Measurements from ENCODE around the gene PDE4D. TPM values are rescaled to one million over a fixed set of nuclear protein-coding genes. Genes with fewer than 3 reads are reported as not detected.

PDE4D gene
- total and polyA plus RNA-seq, 2 donors (not counting 3 experiments of a cell fraction or from before 2014, with no cell fraction given): 34.5 to 51.2 TPM

- H3K4me1 ChIP-seq (ENCODE audit: control insufficient read depth, extremely low read depth, insufficient read depth, low read length): peaks cover 7% of the 10 kb centered on the region
- H4K20me1 ChIP-seq (replicated peaks; ENCODE audit: control insufficient read depth, extremely low read depth, insufficient read depth, low read length): no peaks in the 10 kb centered on the region
- no peak overlapping the region for H3K4me3 ChIP-seq (replicated peaks in 1 of 3; ENCODE audit: insufficient read depth in 1 of 3, low read depth in 1 of 3, low read length in 3 of 3)
- H3K9ac ChIP-seq (replicated peaks; ENCODE audit: extremely low read depth, insufficient read depth, low read length): no peak overlapping the region
- no peak for DNase-seq (ENCODE audit: low read depth, low spot score)
- intact Hi-C loops (cut with micrococcal nuclease): no loop called here
- ChIA-PET POLR2A (no interaction called here), CTCF (interaction anchor here (1.1 to 1.3 kb wide), 2 partner anchors 24 to 28 kb away, joined by 3 to 5 read pairs; no protein-coding TSS in a partner anchor)
- TF ChIP-seq MYC (IDR thresholded peaks at IDR 0.05; ENCODE audit: low read depth, low read length): no peak
- no TSS peak for BruUV-seq (replicated peaks)
- no peak for FAIRE-seq
- H3K27me3 ChIP-seq (ENCODE audit: control insufficient read depth in 2 of 2, insufficient read depth in 2 of 2, low read length in 2 of 2): peaks cover 3 to 9% of the 10 kb centered on the region in 2 experiments
- H3K4me2 ChIP-seq (ENCODE audit: insufficient read depth, low read length): no peak overlapping the region
- dilution Hi-C loops (cut with MboI; ENCODE audit: extremely low pct_ligation_motif_present, low sequenced_read_pairs): no loop called here
- no peaks in the 10 kb centered on the region for H3K9me1 ChIP-seq (replicated peaks; ENCODE audit: control insufficient read depth, extremely low read depth, insufficient read depth, low read length)
- H3K36me3 ChIP-seq (ENCODE audit: control insufficient read depth in 2 of 2, extremely low read depth in 1 of 2, insufficient read depth in 2 of 2, low read length in 2 of 2): no peaks in the 10 kb centered on the region
- no peak overlapping the region for H2AFZ ChIP-seq (ENCODE audit: low read depth, low read length)
- H3K79me2 ChIP-seq (ENCODE audit: control insufficient read depth, insufficient read depth, low read length): no peaks in the 10 kb centered on the region
- no peaks in the 10 kb centered on the region for H3K9me3 ChIP-seq (replicated peaks; ENCODE audit: control insufficient read depth, insufficient read depth, low read length)
- no peak overlapping the region for H3K27ac ChIP-seq (ENCODE audit: insufficient read depth, low read depth, low read length)
These were observed 973.7 kb downstream of the PDE4D start for GRCh38 chr5:58919833-58920232.

MicroRNA genes within 50 kb of the gene (microRNA counts, 767-probe panel; counts per million panel counts)
- microRNA hsa-miR-582-3p (723 counts per million, percentile 96 among the panel's probes with 10 or more counts), microRNA hsa-miR-582-5p (723 counts per million, percentile 96 among the panel's probes with 10 or more counts)

Small RNA genes lying within 50 kb of the gene (microRNA-seq; reads per million reads assigned to microRNA genes)
- 28.8 reads per million, percentile 39 among the genes with 10 or more reads in this experiment for gene MIR582 (ENCODE audit: borderline number of aligned reads, borderline replicate concordance)

Small RNA genes lying within 50 kb of the gene (small RNA-seq; reads per million reads assigned to genes)
- gene MIR582 (ENCODE audit: insufficient read depth, insufficient read length, low read depth, low replicate concordance): 2.6 reads per million, percentile 12 among the genes with 10 or more reads in this experiment

All from endothelial cell of umbilical vein (primary cell).